IMR-90 (cell line): ENCODE results near the gene KLK13. TPM values are rescaled to one million over a fixed set of nuclear protein-coding genes. Genes with fewer than 3 reads are reported as not detected.

Experiments used
- ATAC-seq: fragments of 200-7000 bp; cut with Tn5 transposase; 2 replicates; pipeline ENCODE4 v1.9.1; 2020; ENCODE audit warnings: low read depth, mild to moderate bottlenecking, moderate library complexity
- BruUV-seq: library from RNA; stranded (reverse); fragments of 400-500 nt; replicated peaks from 2 replicates; lab custom pipeline; 2021; lab: Mats Ljungman, UMichigan
- CTCF ChIA-PET: fragments of 300-600 bp; formaldehyde crosslinking; extraction: SDS; loops from one replicate; lab custom pipeline; 2021; ENCODE audit warnings: antibody characterized with exemption; lab: Yijun Ruan, JAX
- POLR2A ChIA-PET: fragments of 300-600 bp; sonication (Branson Sonifier 250); formaldehyde crosslinking; loops from one replicate; lab custom pipeline; 2022; ENCODE audit warnings: antibody characterized with exemption; ENCODE audit not compliant: unreplicated experiment; lab: Charles Lee
- DNase-seq: peaks from one replicate; pipeline ENCODE4 v3.0.0; 2013
- H2AFZ ChIP-seq: replicated peaks from 2 replicates; pipeline ENCODE3; 2013; ENCODE audit warnings: low read length, mild to moderate bottlenecking; ENCODE audit not compliant: poor library complexity
- H2AK5ac ChIP-seq: 2 replicates; pipeline ENCODE4 v1.6.1; 2013; ENCODE audit warnings: low read depth, low read length, inconsistent platforms
- H2AK9ac ChIP-seq: replicated peaks from 2 replicates; pipeline ENCODE3; 2013; ENCODE audit warnings: mild to moderate bottlenecking, low read depth, low read length, moderate library complexity; ENCODE audit not compliant: poor library complexity
- H2BK120ac ChIP-seq: 2 replicates; pipeline ENCODE4 v1.6.1; 2013; ENCODE audit warnings: low read depth, low read length, inconsistent platforms
- H2BK15ac ChIP-seq: 3 replicates; pipeline ENCODE4 v1.6.1; 2013; ENCODE audit warnings: low read depth, low read length, inconsistent platforms
- H2BK20ac ChIP-seq: 2 replicates; pipeline ENCODE4 v1.6.1; 2013; ENCODE audit warnings: low read depth, mild to moderate bottlenecking, inconsistent platforms, low read length, moderate library complexity
- H2BK5ac ChIP-seq: 2 replicates; pipeline ENCODE4 v1.6.1; 2013; ENCODE audit warnings: mild to moderate bottlenecking, low read depth, low read length, inconsistent platforms; ENCODE audit not compliant: poor library complexity, severe bottlenecking
- H3K14ac ChIP-seq: replicated peaks from 2 replicates; pipeline ENCODE4 v1.6.1; 2013; ENCODE audit warnings: low read depth, low read length, inconsistent platforms
- H3K18ac ChIP-seq: 2 replicates; pipeline ENCODE4 v1.6.1; 2013; ENCODE audit warnings: low read depth, low read length, control low read depth
- H3K23ac ChIP-seq: 2 replicates; pipeline ENCODE4 v1.6.1; 2013; ENCODE audit warnings: low read depth, low read length, inconsistent platforms
- H3K27ac ChIP-seq: 2 replicates; pipeline ENCODE4 v1.5.1; 2013; ENCODE audit warnings: mild to moderate bottlenecking, control low read depth, low read length; ENCODE audit not compliant: insufficient read depth
- H3K27me3 ChIP-seq: 2 replicates; pipeline ENCODE4 v1.6.1; 2013; ENCODE audit warnings: low read length; ENCODE audit not compliant: control insufficient read depth, insufficient read depth
- H3K36me3 ChIP-seq: 2 replicates; pipeline ENCODE4 v1.6.1; 2013; ENCODE audit warnings: low read length, mixed read lengths; ENCODE audit not compliant: control insufficient read depth, insufficient read depth
- H3K4ac ChIP-seq: 2 replicates; pipeline ENCODE4 v1.6.1; 2013; ENCODE audit warnings: low read depth, low read length, inconsistent platforms
- H3K4me1 ChIP-seq: 2 replicates; pipeline ENCODE4 v1.6.1; 2013; ENCODE audit warnings: low read length, mixed read lengths; ENCODE audit not compliant: control insufficient read depth, insufficient read depth
- H3K4me2 ChIP-seq: 2 replicates; pipeline ENCODE4 v1.6.1; 2013; ENCODE audit warnings: low read depth, mild to moderate bottlenecking, control low read depth, low read length, moderate library complexity
- H3K4me3 ChIP-seq: 2 replicates; pipeline ENCODE4 v1.5.1; 2013; ENCODE audit warnings: low read depth, mild to moderate bottlenecking, control low read depth, low read length, moderate library complexity; ENCODE audit not compliant: insufficient read depth
- H3K56ac ChIP-seq: 2 replicates; pipeline ENCODE4 v1.6.1; 2013; ENCODE audit warnings: low read length, inconsistent platforms; ENCODE audit not compliant: insufficient read depth; ENCODE audit errors: extremely low read depth
- H3K79me1 ChIP-seq, 2 experiments: 2 replicates each; pipeline ENCODE4 v1.6.1; 2013; ENCODE audit warnings: low read length in 2 of 2, inconsistent platforms in 1 of 2, low read depth in 1 of 2
- H3K9ac ChIP-seq: 2 replicates; pipeline ENCODE4 v1.6.1; 2013; ENCODE audit warnings: low read depth, low read length, control low read depth
- H3K9me1 ChIP-seq: 2 replicates; pipeline ENCODE4 v1.6.1; 2013; ENCODE audit warnings: low read length, inconsistent platforms; ENCODE audit not compliant: insufficient read depth
- H3K9me3 ChIP-seq: 2 replicates; pipeline ENCODE4 v1.6.1; 2013; ENCODE audit warnings: low read length; ENCODE audit not compliant: control insufficient read depth, insufficient read depth
- H4K20me1 ChIP-seq: 2 replicates; pipeline ENCODE4 v1.6.1; 2013; ENCODE audit warnings: low read length, inconsistent platforms; ENCODE audit not compliant: insufficient read depth
- H4K5ac ChIP-seq: 2 replicates; pipeline ENCODE4 v1.6.1; 2013; ENCODE audit warnings: mild to moderate bottlenecking, low read depth, low read length, control low read depth
- H4K8ac ChIP-seq, 2 experiments: 2 replicates each; pipeline ENCODE4 v1.6.1; 2013; ENCODE audit warnings: low read depth in 2 of 2, low read length in 2 of 2, control low read depth in 1 of 2, inconsistent platforms in 1 of 2
- H4K91ac ChIP-seq: 2 replicates; pipeline ENCODE4 v1.6.1; 2013; ENCODE audit warnings: low read depth, low read length, inconsistent platforms; ENCODE audit not compliant: insufficient read depth
- BHLHE40 ChIP-seq: fragments of 150-350 bp; IDR thresholded peaks from 2 replicates; pipeline ENCODE4 v1.6.1; 2016; ENCODE audit warnings: mild to moderate bottlenecking, low read depth, low read length
- CEBPB ChIP-seq: IDR thresholded peaks from 2 replicates; pipeline ENCODE4 v1.6.1; 2012; ENCODE audit warnings: low read depth, low read length, improper control_type of control experiment
- CHD1 ChIP-seq: IDR thresholded peaks from 2 replicates; pipeline ENCODE4 v1.6.1; 2012; ENCODE audit warnings: low read depth, low read length, improper control_type of control experiment
- CTCF ChIP-seq: conservative IDR thresholded peaks from 2 replicates; pipeline ENCODE4 v1.5.1; 2012; ENCODE audit warnings: mild to moderate bottlenecking, low read depth, low read length, improper control_type of control experiment
- ELK1 ChIP-seq: fragments of 150-350 bp; IDR thresholded peaks from 2 replicates; pipeline ENCODE4 v1.6.1; 2016; ENCODE audit warnings: low read depth, mild to moderate bottlenecking, low read length, moderate library complexity, borderline replicate concordance
- FOS ChIP-seq: fragments of 150-350 bp; IDR thresholded peaks from 2 replicates; pipeline ENCODE4 v1.6.1; 2016; ENCODE audit warnings: low read depth, low read length
- MAFK ChIP-seq: IDR thresholded peaks from 2 replicates; pipeline ENCODE4 v1.6.1; 2012; ENCODE audit warnings: low read depth, low read length, improper control_type of control experiment
- MAZ ChIP-seq: IDR thresholded peaks from 2 replicates; pipeline ENCODE4 v1.6.1; 2012; ENCODE audit warnings: low read depth, mild to moderate bottlenecking, low read length, improper control_type of control experiment, moderate library complexity, borderline replicate concordance
- MXI1 ChIP-seq: IDR thresholded peaks from 2 replicates; pipeline ENCODE4 v1.6.1; 2012; ENCODE audit warnings: low read depth, mild to moderate bottlenecking, low read length, moderate library complexity, borderline replicate concordance
- NFE2L2 ChIP-seq: fragments of 150-350 bp; IDR thresholded peaks from 2 replicates; pipeline ENCODE4 v1.6.1; 2016; ENCODE audit warnings: low read depth, mild to moderate bottlenecking, low read length
- POLR2A ChIP-seq: IDR thresholded peaks from 2 replicates; pipeline ENCODE4 v1.6.1; 2012; ENCODE audit warnings: mild to moderate bottlenecking, low read depth, low read length
- RAD21 ChIP-seq: IDR thresholded peaks from 2 replicates; pipeline ENCODE4 v1.6.1; 2012; ENCODE audit warnings: low read length, improper control_type of control experiment
- RCOR1 ChIP-seq: IDR thresholded peaks from 2 replicates; pipeline ENCODE4 v1.6.1; 2012; ENCODE audit warnings: mild to moderate bottlenecking, low read length, improper control_type of control experiment; ENCODE audit not compliant: insufficient replicate concordance
- RFX5 ChIP-seq: IDR thresholded peaks from 2 replicates; pipeline ENCODE4 v1.8.0; 2012; ENCODE audit warnings: low read depth, mild to moderate bottlenecking, low read length, moderate library complexity
- SMC3 ChIP-seq: fragments of 150-350 bp; IDR thresholded peaks from 2 replicates; pipeline ENCODE4 v1.6.1; 2016; ENCODE audit warnings: low read depth, mild to moderate bottlenecking, antibody characterized with exemption, low read length, moderate library complexity
- USF2 ChIP-seq: fragments of 150-350 bp; IDR thresholded peaks from 2 replicates; pipeline ENCODE4 v1.6.1; 2017; ENCODE audit warnings: mild to moderate bottlenecking, antibody characterized with exemption, low read length, low read depth
- WGBS, 2 experiments: methylation state at CpG; one replicate each; pipeline versions ENCODE4 v1.1.5 to v1.1.7; 2013; ENCODE audit warnings: missing lambda C conversion rate in 2 of 2; ENCODE audit not compliant: insufficient read length in 1 of 2; ENCODE audit errors: extremely low coverage in 2 of 2; 5-methylcytosine and 5-hydroxymethylcytosine counted together
- dilution Hi-C: fragments of 300-500 bp; cut with HindIII; formaldehyde crosslinking; loops from one replicate; pipeline ENCODE4 v1.14.3; 2018; ENCODE audit warnings: low sequenced_read_pairs; ENCODE audit not compliant: unreplicated experiment
- in situ Hi-C: fragments of 300-500 bp; cut with MboI; formaldehyde crosslinking; loops from 3 replicates; pipeline ENCODE4 v1.14.3; 2019; ENCODE audit warnings: low sequenced_read_pairs, inconsistent platforms, mixed read lengths
- intact Hi-C: fragments of 100-400 bp; cut with micrococcal nuclease; formaldehyde crosslinking; loops from 2 replicates; pipeline ENCODE4 v1.10.0; 2022
- polyA plus RNA-seq, 3 experiments: library from polyadenylated mRNA; depleted of rRNA; stranded (reverse); fragments of >200 nt; gene quantifications; 2 replicates each; pipeline ENCODE4 v1.2.3, GENCODE V29; 2012; ENCODE audit warnings: low replicate concordance in 1 of 3
- total RNA-seq: library from RNA; depleted of rRNA; stranded (reverse); fragments of >200 nt; gene quantifications from 2 replicates; pipeline ENCODE4 v1.2.3, GENCODE V29; 2012

The KLK13 gene
- total and polyA plus RNA-seq, 2 of the 4 experiments (the other 2 are of a cell fraction): not detected

- TF ChIP-seq SMC3: no peak
- TF ChIP-seq POLR2A: no peak
- no peak for TF ChIP-seq MXI1
- TF ChIP-seq RCOR1: no peak
- no peak for TF ChIP-seq CEBPB
- TF ChIP-seq BHLHE40: no peak
- no peak for TF ChIP-seq RFX5
- TF ChIP-seq CTCF: no peak
- TF ChIP-seq NFE2L2: no peak
- no peak for TF ChIP-seq ELK1
- no peak for TF ChIP-seq MAZ
- no peak for TF ChIP-seq MAFK
- TF ChIP-seq USF2: no peak
- no peak for TF ChIP-seq RAD21
- TF ChIP-seq CHD1: no peak
- TF ChIP-seq FOS: no peak
- Histone ChIP-seq H4K91ac (no peak overlapping the region), H4K5ac (no peak overlapping the region), H2BK5ac (no peak overlapping the region), H4K20me1 (no peaks in the 10 kb centered on the region), H2BK120ac (no peak overlapping the region), H3K9ac (no peak overlapping the region), H3K27me3 (no peaks in the 10 kb centered on the region), H2AK5ac (no peak overlapping the region), H2BK15ac (no peak overlapping the region), H3K4ac (no peak overlapping the region), H3K79me1 (no peaks in the 10 kb centered on the region), H3K18ac (no peak overlapping the region), H2BK20ac (no peak overlapping the region), H3K14ac (no peak overlapping the region), H2AFZ (no peak overlapping the region), H3K23ac (no peak overlapping the region), H3K9me1 (no peaks in the 10 kb centered on the region), H3K4me2 (no peak overlapping the region), H3K36me3 (no peaks in the 10 kb centered on the region), H3K4me1 (no peaks in the 10 kb centered on the region), H3K27ac (no peak overlapping the region), H3K56ac (no peak overlapping the region), H3K4me3 (no peak overlapping the region), H4K8ac (no peak overlapping the region), H3K9me3 (no peaks in the 10 kb centered on the region; the same call in 1 of the 2 replicates), H2AK9ac (no peak overlapping the region)
- WGBS, 2 experiments: no CpG with 5 or more reads among the region's 4 CpGs
- ChIA-PET POLR2A (no interaction called here), CTCF (no interaction called here)
- BruUV-seq: no TSS peak
- in situ Hi-C loops (no loop called here), intact Hi-C loops (no loop called here), dilution Hi-C loops (no loop called here)
- ATAC-seq (no peak), DNase-seq (no peak)
Observed at GRCh38 chr19:51071095-51071405, 6.2 kb upstream of the KLK13 start.
